GM12892 (cell line): ENCODE data around the gene EMP2.

Experiments used
- POLR2A ChIP-seq: IDR thresholded peaks from 2 replicates; pipeline ENCODE4 v1.6.1; 2011; ENCODE audit warnings: low read depth, low read length, control low read depth
- POLR2AphosphoS5 ChIP-seq: IDR thresholded peaks from 2 replicates; pipeline ENCODE4 v1.6.1; 2011; ENCODE audit warnings: low read depth, low read length, control low read depth

- TF ChIP-seq POLR2AphosphoS5 (no peak), POLR2A (no peak)
These were observed 3.8 kb downstream of the EMP2 start for GRCh38 chr16:10576390-10577304.
